Effector memory CD8-positive, alpha-beta T cell (primary cell): ENCODE measurements around the gene OPCML.

Experiments
- ATAC-seq: fragments of 150-1000 bp; cut with Tn5 transposase; replicated peaks from 2 replicates; pipeline ENCODE4 v1.10.0; 2021; ENCODE audit warnings: mild to moderate bottlenecking, moderate library complexity
- DNase-seq, 3 experiments: peaks; one replicate each; pipeline ENCODE4 v3.0.0; 2021
- H3K27ac Mint-ChIP-seq, 2 donors: one replicate each; pipeline ENCODE4 v1.8.0; 2022; ENCODE audit warnings: mild to moderate bottlenecking in 2 of 2, mixed read lengths in 2 of 2, moderate library complexity in 2 of 2
- H3K27me3 Mint-ChIP-seq, 2 donors: one replicate each; pipeline ENCODE4 v1.8.0; 2022; ENCODE audit warnings: mixed read lengths in 2 of 2
- H3K36me3 Mint-ChIP-seq: one replicate; pipeline ENCODE4 v1.8.0; 2022; ENCODE audit warnings: mild to moderate bottlenecking, moderate library complexity, mixed read lengths; ENCODE audit not compliant: insufficient read depth
- H3K4me1 Mint-ChIP-seq, 2 donors: one replicate each; pipeline ENCODE4 v1.8.0; 2022; ENCODE audit warnings: low read depth in 2 of 2, mixed read lengths in 2 of 2
- H3K4me3 Mint-ChIP-seq, 2 donors: one replicate each; pipeline ENCODE4 v1.8.0; 2022; ENCODE audit warnings: mild to moderate bottlenecking in 2 of 2, mixed read lengths in 2 of 2, moderate library complexity in 2 of 2
- H3K9me3 Mint-ChIP-seq, 2 donors: one replicate each; pipeline ENCODE4 v1.8.0; 2022; ENCODE audit warnings: mixed read lengths in 2 of 2

Gene OPCML

DNA sequence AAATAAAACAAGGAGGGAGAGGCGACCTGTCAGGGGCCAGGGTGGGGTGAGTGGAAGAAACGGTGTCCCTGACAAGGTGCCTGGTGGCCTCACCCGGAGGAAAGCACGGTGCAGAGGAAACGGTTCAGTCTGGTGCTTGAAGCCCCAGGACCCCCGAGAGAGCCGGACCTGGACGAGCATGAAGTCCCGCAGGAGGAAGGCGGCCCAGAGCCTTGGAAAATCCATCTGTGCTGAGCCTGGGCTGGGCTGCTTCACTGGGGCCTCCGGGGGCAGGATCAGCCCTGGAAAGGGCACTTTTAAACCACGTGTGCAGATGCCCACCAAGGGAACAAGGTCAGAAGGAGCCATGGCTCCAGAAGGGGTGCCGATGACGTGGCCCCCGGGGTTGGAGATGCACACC is 467.3 kb downstream of the OPCML start:
- H3K4me1 Mint-ChIP-seq = peaks cover 0 to 2% of the 10 kb centered on the region in 2 donors
- no peak overlapping the region for H3K27ac Mint-ChIP-seq
- H3K9me3 Mint-ChIP-seq = peaks cover 5 to 6% of the 10 kb centered on the region in 2 donors
- H3K27me3 Mint-ChIP-seq = peaks cover 27 to 44% of the 10 kb centered on the region in 2 donors
- H3K4me3 Mint-ChIP-seq = no peak overlapping the region
- no peaks in the 10 kb centered on the region for H3K36me3 Mint-ChIP-seq
- ATAC-seq (no peak), DNase-seq (no peak)

DNA sequence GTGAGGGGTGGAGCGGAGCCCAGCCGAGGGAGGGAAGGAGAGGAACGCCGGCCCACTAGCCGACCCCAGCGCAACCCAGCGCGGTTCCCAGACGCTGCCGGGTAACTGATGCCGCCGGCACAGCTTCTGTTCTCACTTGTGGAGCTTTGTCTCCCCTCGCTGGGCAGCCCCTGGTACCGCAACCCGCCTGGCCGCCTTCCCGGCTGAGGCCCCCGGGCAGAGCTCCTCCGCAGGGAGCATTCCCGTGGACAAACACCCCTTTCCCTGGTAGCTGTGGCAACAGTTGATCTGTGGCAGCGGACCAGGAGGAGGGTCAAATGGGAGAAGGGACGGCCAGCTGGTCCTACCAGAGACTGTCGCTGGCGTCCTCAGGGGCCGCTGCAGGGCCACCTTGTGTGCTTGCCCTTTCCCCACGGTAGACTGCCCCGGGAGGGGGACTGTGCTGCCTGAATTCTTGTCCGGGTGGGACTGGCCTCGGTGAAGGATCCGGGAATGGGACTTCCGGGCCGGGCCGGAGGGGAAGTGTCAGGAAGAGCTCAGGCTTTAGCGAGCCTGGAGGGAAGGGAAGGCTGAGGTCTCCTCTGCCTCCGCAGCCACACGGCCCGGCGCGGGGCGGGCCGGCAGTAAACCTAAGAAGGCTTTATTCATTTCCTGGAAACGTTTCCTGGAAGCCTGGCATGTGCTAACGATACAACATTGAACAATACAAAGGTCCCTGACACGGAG is 468.0 kb downstream of the OPCML start:
- DNase-seq = no peak

DNA sequence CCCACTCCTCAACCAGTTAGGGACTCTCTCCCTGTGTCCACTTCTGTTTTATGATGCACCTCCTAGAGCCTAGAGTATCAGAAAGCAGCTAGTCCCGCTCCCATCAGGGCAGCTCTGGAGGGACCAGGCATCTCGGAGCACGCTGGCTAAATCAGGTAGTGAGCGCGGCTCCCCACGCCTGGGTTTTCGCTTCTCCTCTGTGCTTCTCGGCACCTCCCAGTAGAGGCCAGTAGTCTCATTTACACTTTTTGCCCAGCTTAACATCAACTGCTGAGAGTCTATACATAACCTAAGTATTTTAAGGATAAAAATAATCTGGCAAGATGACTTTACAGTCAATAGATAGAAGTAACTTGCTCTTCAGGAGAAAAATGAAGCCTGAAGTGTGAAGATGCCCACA is 473.8 kb downstream of the OPCML start:
- peaks cover 6 to 14% of the 10 kb centered on the region in 2 donors for H3K27me3 Mint-ChIP-seq

More for the DNA sequence above, 468.0 kb downstream of the OPCML start:
- no peak overlapping the region for H3K27ac Mint-ChIP-seq
- H3K4me3 Mint-ChIP-seq = no peak overlapping the region
- H3K27me3 Mint-ChIP-seq = peaks cover 27 to 44% of the 10 kb centered on the region in 2 donors
- ATAC-seq = no peak
- peaks cover 5 to 6% of the 10 kb centered on the region in 2 donors for H3K9me3 Mint-ChIP-seq
- H3K36me3 Mint-ChIP-seq = no peaks in the 10 kb centered on the region
- peaks cover 0 to 2% of the 10 kb centered on the region in 2 donors for H3K4me1 Mint-ChIP-seq

DNA sequence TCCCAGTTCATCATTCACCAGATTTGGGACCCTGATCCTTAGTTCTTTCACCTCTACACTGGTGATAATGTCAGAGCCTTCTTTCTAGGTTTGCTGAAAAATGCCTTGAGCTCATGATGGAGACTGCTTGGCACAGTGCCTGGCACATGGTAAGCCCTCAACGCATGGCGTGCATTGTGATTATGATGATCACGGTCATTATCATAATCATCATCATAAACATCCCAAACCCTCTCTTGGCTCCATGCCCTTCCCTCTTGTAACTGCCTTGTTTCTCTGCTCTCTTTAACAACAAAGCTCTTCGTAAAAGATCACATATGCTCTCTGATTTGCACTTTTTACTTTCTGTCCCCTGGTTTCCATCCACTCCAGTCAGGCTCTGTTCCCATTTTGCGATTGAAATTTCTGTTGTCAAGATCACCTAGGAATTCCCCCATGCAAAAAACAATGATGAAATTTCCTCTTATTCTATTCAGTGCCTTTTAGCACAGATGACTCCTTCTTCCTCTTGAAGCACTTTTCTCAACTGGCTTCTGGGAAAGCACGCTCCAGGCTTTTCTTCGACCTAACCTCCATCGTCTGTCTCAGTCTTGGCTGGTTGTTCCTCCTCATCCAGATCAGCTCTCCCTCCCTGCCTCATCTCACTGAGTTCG is 479.1 kb downstream of the OPCML start:
- Mint-ChIP-seq H3K27ac (no peak overlapping the region), H3K4me1 (no peaks in the 10 kb centered on the region), H3K36me3 (no peaks in the 10 kb centered on the region), H3K27me3 (no peaks in the 10 kb centered on the region), H3K9me3 (peaks cover 6 to 11% of the 10 kb centered on the region in 2 donors), H3K4me3 (no peak overlapping the region)
- DNase-seq = no peak
- no peak for ATAC-seq

More for the DNA sequence above, 473.8 kb downstream of the OPCML start:
- Mint-ChIP-seq H3K27ac (no peak overlapping the region), H3K4me1 (no peaks in the 10 kb centered on the region), H3K36me3 (no peaks in the 10 kb centered on the region), H3K4me3 (no peak overlapping the region), H3K9me3 (no peaks in the 10 kb centered on the region)
- no peak for ATAC-seq
- no peak for DNase-seq

DNA sequence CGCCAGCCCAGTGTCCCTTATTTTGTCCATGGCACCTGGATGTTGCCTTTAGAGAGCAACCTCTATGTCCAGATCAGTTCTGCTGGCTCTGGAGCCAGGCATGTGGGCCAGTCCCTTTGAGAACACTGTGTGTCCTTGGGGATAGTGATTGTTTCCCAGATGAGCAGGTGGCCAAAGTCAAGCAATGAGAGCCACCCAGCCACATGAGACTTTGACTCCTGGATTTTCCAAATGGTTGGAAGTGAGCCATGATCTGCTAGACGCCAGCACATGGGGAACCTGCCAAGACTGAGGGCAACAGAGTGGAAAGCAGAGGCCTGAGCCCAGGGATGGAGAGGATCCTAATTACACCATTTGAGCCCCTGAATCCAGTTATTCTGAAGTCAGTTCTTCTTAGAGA is 479.8 kb downstream of the OPCML start:
- H3K9me3 Mint-ChIP-seq = peaks cover 6 to 11% of the 10 kb centered on the region in 2 donors
- ATAC-seq (no peak), DNase-seq (no peak)
- H3K36me3 Mint-ChIP-seq = no peaks in the 10 kb centered on the region
- H3K27ac Mint-ChIP-seq = no peak overlapping the region
- H3K27me3 Mint-ChIP-seq = no peaks in the 10 kb centered on the region
- no peak overlapping the region for H3K4me3 Mint-ChIP-seq
- no peaks in the 10 kb centered on the region for H3K4me1 Mint-ChIP-seq

DNA sequence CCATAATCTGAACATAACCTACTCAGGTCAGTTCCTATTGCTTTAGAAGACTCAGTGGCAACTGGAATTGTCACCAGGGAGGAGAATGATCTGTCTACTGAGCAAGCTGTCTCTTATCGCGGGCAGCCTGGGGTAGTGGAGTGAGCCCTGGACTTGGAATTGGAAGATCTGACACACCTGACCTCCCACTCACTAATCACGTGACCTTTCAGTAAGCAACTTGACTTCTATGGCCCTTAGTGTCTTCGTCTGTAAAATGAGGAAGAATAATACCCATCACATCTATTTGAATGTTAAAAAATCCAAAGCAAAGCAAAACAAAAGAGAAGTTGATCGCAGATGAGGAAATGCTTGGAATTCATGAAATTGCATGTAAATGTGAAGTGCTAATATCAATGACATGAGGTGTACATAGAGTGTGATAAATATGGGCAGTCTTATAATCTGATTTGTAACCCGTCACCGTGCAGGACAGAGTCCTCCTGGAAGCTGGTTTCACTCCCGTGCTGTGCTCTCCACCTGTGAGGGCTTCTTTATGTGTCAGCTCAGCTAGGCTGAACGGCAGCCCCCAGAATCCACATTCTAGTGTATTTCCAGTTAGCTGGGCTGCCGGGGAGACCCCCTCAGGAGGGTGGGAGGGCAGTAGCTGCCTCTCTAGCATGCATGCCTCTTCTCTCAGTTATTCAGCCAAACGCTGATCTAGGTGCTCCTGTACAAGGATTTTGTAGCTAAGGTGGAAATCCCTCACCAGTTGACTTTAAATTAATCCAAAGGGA is 482.9 kb downstream of the OPCML start:
- Mint-ChIP-seq H3K4me3 (no peak overlapping the region), H3K36me3 (no peaks in the 10 kb centered on the region), H3K9me3 (peaks cover 6 to 11% of the 10 kb centered on the region in 2 donors), H3K27me3 (no peaks in the 10 kb centered on the region), H3K4me1 (no peaks in the 10 kb centered on the region), H3K27ac (no peak overlapping the region)
- no peak for DNase-seq
- no peak for ATAC-seq

DNA sequence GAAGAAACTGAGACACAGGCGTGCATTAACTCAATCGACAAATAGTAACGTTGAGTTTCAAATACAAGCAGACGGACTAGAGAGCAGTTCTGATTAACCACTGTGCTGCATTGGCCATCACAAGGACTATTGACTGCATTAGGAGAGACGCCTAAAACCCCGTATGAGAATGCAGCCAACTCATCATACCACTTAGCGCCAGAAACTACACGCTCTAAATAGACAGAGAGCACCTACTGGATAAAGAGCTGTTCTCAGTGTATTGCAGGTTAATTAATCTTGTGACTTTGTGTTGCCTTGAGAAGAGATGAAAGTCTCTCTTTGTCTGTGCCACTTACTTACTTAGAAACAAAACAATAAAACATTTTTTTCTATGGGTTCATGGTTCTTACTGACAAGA is 484.0 kb downstream of the OPCML start:
- DNase-seq (no peak), ATAC-seq (no peak)
- Mint-ChIP-seq H3K36me3 (no peaks in the 10 kb centered on the region), H3K27me3 (no peaks in the 10 kb centered on the region), H3K27ac (no peak overlapping the region), H3K9me3 (peaks cover 9 to 18% of the 10 kb centered on the region in 2 donors), H3K4me3 (no peak overlapping the region), H3K4me1 (no peaks in the 10 kb centered on the region)

DNA sequence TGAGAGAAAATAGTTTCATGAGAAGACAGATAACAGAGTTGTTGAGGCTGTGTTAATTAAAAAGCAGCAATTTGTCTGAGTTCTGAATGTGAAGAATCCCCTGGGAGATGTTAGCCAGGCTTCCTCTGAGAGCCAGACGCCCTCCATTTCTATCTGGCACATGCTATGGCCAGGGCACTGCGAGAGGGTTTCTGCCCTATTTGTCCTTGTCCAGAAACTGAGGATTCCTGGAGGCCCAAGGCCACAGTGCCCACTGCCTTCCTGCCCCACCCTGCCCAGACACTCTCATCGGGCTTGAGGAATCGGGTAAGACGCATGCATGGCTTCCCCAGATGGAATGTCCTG is 484.6 kb downstream of the OPCML start:
- DNase-seq = no peak
- no peak overlapping the region for H3K27ac Mint-ChIP-seq
- no peak overlapping the region for H3K4me3 Mint-ChIP-seq
- no peak for ATAC-seq
- H3K4me1 Mint-ChIP-seq = no peaks in the 10 kb centered on the region
- H3K9me3 Mint-ChIP-seq = peaks cover 9 to 18% of the 10 kb centered on the region in 2 donors
- H3K27me3 Mint-ChIP-seq = no peaks in the 10 kb centered on the region
- no peaks in the 10 kb centered on the region for H3K36me3 Mint-ChIP-seq

DNA sequence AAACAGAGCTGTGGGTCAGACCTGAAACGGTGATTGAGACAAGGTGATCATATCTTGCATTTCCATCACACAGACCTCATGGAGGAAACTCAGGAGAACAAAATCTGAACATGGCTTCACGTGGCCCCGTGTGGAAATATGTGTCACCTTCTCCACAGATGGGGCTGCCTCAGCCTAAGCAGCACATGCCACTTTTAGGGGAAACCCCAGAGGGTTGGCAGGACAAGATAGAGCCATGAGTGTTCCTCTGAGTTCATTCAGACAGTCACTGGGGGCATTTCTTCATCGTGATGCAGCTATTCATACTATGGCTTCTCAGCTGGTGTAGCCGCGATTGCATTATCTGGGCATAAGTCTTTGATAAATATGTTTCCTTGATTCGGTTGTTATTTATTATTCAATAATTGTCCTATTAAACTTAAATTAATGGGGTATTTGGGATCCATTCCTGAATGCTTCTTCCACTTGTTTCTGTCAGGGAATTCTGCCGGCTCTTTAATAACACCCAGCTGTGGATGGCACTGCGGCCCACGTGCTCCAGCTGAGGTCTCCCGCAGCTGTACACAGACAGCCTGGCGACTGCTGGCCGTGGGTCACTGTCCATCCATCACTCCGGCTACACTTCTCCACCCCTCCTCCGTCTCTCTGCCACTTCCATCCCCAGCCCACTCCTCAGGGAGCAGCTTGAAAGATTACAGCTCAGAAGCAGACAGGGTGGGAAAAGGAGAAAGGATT is 485.1 kb downstream of the OPCML start:
- H3K9me3 Mint-ChIP-seq = peaks cover 9 to 18% of the 10 kb centered on the region in 2 donors
- H3K36me3 Mint-ChIP-seq = no peaks in the 10 kb centered on the region
- no peaks in the 10 kb centered on the region for H3K4me1 Mint-ChIP-seq
- H3K27me3 Mint-ChIP-seq = no peaks in the 10 kb centered on the region
- ATAC-seq (no peak), DNase-seq (no peak)
- no peak overlapping the region for H3K27ac Mint-ChIP-seq
- H3K4me3 Mint-ChIP-seq = no peak overlapping the region

DNA sequence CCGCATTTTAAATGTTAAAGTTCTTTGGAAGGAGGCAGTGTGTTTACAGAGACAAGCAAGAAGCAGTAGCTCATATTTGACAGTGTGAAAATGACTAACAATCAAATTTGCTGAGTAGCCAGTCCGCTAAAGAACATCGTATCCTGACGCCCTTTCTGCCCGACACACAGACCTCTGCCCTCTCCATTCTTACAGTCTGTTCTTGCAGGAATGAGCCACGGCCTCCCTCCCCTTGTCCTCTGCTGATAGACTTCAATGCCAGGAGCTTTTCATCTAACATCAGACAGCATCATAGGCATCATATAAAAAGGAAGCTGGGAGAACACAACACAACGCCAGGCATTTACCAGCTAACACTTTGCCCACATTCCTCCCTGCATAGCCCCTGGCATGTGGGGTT is 486.0 kb downstream of the OPCML start:
- H3K36me3 Mint-ChIP-seq = no peaks in the 10 kb centered on the region

DNA sequence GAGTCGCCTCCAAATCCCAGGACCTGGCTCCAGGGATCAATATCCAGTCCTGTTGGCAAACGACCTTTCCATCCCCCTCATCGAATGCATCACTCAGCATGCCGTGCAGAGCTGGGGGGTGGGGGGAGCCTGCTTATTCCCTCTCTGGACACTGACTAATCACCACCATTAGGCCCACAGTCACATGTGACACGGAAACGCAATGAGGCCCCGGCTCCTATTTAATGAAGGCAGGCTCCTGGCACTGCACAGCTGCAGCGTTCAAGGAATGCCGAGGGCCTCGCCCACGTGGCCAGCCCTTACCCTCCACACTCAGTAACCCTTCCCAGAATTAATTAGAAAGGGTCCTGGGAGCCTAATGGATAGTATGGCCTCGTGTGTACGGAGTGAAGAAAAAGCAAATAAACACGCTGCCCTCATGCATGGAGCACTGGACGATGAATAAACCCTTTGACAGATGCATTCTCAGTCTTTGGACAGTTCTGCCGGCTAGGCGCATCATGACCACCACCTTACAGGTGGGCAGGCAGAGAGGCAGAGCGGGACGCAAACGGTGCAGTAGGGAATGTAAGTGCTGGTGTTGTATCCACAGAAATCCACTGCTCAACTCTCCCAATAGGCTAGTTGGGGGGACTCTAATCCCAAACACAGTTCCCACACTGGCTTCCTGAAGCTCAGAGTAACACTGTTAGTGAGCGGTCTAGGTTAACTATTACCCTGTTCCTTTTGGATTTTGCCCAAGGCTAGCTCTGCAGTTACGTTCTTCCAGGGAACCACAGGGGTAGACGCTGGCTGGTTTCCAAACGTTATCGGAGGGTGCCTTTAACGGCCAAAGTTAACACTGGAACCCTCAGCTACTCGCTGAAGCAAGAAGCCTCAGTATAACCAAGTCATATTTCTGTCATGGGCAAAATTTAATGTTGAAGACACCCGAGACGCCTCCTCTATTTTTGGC is 490.1 kb downstream of the OPCML start:
- DNase-seq (no peak), ATAC-seq (no peak)
- Mint-ChIP-seq H3K4me1 (no peaks in the 10 kb centered on the region), H3K27ac (no peak overlapping the region), H3K9me3 (peaks cover 3 to 7% of the 10 kb centered on the region in 2 donors), H3K27me3 (no peaks in the 10 kb centered on the region), H3K4me3 (no peak overlapping the region), H3K36me3 (no peaks in the 10 kb centered on the region)

More for the DNA sequence above, 486.0 kb downstream of the OPCML start:
- DNase-seq (no peak), ATAC-seq (no peak)
- H3K4me3 Mint-ChIP-seq = no peak overlapping the region
- H3K9me3 Mint-ChIP-seq = peaks cover 8 to 10% of the 10 kb centered on the region in 2 donors
- H3K27me3 Mint-ChIP-seq = no peaks in the 10 kb centered on the region
- no peaks in the 10 kb centered on the region for H3K4me1 Mint-ChIP-seq
- H3K27ac Mint-ChIP-seq = no peak overlapping the region

DNA sequence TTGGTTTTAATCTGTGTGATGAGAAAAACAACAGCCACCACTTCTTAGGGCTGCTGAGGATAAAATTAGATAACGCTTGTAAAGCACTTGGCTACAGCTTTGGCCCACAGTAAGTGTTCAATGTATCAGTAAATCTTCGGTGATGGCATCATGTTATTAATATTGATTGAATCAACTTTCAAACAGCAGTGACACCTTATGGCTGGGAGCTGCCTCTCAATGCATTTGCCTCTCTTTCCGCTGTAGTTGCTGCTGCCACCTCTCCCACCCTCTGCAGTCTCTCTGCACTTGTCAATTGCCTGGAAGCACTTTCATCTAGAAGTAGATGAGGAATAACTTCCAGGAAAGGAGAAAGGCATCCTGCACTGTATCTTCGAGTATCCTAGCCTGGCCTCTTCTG is 491.1 kb downstream of the OPCML start:
- DNase-seq (no peak), ATAC-seq (no peak)
- Mint-ChIP-seq H3K27me3 (no peaks in the 10 kb centered on the region), H3K27ac (no peak overlapping the region), H3K4me1 (no peaks in the 10 kb centered on the region), H3K9me3 (peaks cover 3 to 7% of the 10 kb centered on the region in 2 donors), H3K36me3 (no peaks in the 10 kb centered on the region), H3K4me3 (no peak overlapping the region)
